ENCODE results near the gene TIE1.

GRCh38 chr1:43277116-43277876 is 23.5 kb upstream of the TIE1 start:
- TF ChIP-seq CTCF (IDR thresholded peaks at IDR 0.05) (no peak), POLR2A (IDR thresholded peaks at IDR 0.05) (no peak)
